ENCODE measurements around the gene SPDYE1. TPM values are rescaled to one million over a fixed set of nuclear protein-coding genes. Genes with fewer than 3 reads are reported as not detected.

Gene SPDYE1
- total RNA-seq, 4 donors from 2014 or later = not detected

DNA sequence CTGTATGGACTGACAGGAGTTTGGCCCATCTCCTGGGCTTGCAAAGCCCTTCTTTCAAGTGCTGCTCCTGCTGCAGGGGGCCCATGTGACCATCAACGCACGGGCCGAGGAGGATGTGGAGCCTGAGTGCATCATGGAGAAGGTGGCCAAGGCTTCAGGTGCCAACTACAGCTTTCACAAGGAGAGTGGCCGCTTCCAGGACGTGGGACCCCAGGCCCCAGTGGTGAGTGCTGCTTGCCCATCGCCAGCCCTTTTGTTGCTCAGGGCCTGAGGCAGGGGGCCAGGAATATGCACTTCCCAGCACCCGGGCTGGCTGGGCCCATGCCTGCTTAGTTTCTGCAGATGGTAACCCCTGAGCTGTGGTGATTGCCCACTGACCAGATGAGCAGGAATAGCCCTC lies 59.0 kb downstream of the SPDYE1 start:
- no peak overlapping the region for H3K4me3 ChIP-seq
- DNase-seq = peak; percentile 11 to 12
- no peak for TF ChIP-seq POLR2A (IDR thresholded peaks at IDR 0.05)
- TF ChIP-seq, protein P1, sequence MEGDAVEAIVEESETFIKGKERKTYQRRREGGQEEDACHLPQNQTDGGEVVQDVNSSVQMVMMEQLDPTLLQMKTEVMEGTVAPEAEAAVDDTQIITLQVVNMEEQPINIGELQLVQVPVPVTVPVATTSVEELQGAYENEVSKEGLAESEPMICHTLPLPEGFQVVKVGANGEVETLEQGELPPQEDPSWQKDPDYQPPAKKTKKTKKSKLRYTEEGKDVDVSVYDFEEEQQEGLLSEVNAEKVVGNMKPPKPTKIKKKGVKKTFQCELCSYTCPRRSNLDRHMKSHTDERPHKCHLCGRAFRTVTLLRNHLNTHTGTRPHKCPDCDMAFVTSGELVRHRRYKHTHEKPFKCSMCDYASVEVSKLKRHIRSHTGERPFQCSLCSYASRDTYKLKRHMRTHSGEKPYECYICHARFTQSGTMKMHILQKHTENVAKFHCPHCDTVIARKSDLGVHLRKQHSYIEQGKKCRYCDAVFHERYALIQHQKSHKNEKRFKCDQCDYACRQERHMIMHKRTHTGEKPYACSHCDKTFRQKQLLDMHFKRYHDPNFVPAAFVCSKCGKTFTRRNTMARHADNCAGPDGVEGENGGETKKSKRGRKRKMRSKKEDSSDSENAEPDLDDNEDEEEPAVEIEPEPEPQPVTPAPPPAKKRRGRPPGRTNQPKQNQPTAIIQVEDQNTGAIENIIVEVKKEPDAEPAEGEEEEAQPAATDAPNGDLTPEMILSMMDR (IDR thresholded peaks at IDR 0.05) = no peak
- H3K4me1 ChIP-seq = no peaks in the 10 kb centered on the region
- H3K9me3 ChIP-seq = no peaks in the 10 kb centered on the region
- intact Hi-C loops (cut with DNase I; ENCODE audit: low total_unique reads) = no loop called here
- no peaks in the 10 kb centered on the region for H3K36me3 ChIP-seq
- H3K27ac ChIP-seq = no peak overlapping the region
- no peaks in the 10 kb centered on the region for H3K27me3 ChIP-seq

DNA sequence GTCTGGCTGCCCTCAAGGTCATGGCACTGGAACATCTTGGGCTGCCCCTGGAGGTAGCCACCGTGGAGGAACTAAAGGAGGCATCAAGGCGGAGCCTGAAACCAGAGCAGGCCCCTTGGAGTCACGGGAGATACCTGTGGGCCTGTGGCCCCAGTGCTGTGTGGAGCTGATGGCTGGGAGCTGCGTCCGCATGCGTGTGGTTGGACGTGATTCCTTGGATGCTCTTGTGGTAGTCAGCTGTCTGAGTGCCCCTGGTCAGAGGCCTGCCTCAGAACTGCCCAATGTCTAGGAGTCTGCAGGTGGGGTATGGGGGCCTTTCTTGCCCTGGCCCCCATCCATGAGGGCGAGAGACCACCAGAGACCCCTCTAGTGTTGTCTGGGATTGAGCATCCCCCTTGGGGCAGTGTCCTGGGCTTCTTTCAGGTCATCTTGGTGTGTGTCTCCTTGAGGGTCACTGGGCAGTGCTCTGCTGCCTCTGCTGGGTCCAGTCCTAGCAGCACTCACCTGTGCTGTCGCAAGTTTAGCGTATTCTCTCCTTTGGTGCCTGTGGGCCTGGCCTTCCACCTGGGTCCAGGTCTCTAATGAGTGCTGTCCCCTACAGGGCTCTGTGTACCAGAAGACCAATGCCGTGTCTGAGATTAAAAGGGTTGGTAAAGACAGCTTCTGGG lies 59.6 kb downstream of the SPDYE1 start:
- Histone ChIP-seq H3K4me3 (no peak overlapping the region), H3K27ac (no peak overlapping the region), H3K36me3 (no peaks in the 10 kb centered on the region), H3K27me3 (no peaks in the 10 kb centered on the region), H3K4me1 (no peaks in the 10 kb centered on the region), H3K9me3 (no peaks in the 10 kb centered on the region)
- TF ChIP-seq POLR2A (IDR thresholded peaks at IDR 0.05) = no peak
- TF ChIP-seq, protein P1 (IDR thresholded peaks at IDR 0.05) = no peak
- intact Hi-C loops (cut with DNase I; ENCODE audit: low total_unique reads) = no loop called here
- DNase-seq = peak; percentile 10 to 11

DNA sequence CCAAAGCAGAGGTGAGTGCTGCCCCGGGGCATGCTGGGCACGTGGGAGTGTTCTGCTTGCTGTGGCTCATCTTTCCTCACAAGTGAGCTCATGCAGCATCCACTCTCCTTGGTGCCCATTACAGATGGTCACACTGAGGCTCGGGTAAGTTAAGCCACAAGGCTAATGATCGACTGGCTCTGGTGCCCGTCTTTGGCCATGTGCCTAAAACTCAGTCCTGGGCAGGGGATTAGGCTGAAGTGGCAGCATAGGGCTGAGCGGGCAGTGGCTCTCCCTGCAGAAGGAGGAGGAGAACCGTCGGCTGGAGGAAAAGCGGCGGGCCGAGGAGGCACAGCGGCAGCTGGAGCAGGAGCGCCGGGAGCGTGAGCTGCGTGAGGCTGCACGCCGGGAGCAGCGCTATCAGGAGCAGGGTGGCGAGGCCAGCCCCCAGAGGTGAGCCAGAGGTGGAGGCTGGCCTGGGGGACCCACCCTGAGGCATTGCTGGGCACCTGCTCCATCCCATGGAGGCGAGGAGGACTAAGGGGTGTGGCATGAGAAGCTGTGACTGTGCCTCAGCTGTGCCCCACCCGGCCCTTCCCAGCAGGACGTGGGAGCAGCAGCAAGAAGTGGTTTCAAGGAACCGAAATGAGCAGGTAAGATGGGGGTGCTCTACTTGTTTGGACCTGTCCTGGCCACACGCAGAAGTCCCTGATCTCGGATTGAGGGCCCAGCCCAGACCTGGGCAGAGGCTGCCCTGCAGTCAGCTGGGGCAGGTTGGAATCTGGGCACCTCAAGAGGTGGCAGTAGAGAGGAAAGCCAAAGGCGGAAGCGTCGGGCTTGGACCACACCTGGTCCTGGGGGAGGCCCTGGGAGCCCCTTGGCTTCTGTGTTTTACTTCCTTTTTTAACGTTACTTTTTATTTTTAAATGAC lies 60.4 kb downstream of the SPDYE1 start:
- Histone ChIP-seq H3K27me3 (no peaks in the 10 kb centered on the region), H3K36me3 (no peaks in the 10 kb centered on the region), H3K4me3 (no peak overlapping the region), H3K9me3 (no peaks in the 10 kb centered on the region), H3K4me1 (no peaks in the 10 kb centered on the region), H3K27ac (no peak overlapping the region)
- TF ChIP-seq POLR2A (IDR thresholded peaks at IDR 0.05) = no peak
- TF ChIP-seq, protein P1 (IDR thresholded peaks at IDR 0.05) = no peak
- peak; percentile 10 to 12 for DNase-seq
- intact Hi-C loops (cut with DNase I; ENCODE audit: low total_unique reads) = no loop called here

DNA sequence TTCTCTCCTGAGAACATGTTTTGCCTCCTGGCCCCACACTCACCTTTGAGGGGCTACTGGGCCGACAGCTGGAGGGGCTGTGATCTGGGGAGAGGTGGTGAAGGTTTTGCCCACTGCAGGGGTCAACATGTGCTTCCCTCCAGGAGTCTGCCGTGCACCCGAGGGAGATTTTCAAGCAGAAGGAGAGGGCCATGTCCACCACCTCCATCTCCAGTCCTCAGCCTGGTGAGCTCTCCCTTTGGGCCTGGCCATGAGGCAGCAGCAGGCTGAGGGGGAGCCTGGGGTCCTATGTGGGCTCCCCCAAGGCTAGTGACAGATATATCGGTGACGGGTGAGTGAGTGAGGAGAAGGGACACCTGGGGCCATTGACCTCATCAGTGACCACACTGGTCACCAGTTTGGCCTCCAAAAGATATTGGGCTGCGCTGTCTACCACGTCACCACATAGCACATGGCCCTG lies 61.1 kb downstream of the SPDYE1 start:
- peak in 1 of 2 donors; percentile 11 for DNase-seq
- no peak for TF ChIP-seq POLR2A (IDR thresholded peaks at IDR 0.05)
- TF ChIP-seq, protein P1 (IDR thresholded peaks at IDR 0.05) = no peak
- H3K4me3 ChIP-seq = no peak overlapping the region
- no peaks in the 10 kb centered on the region for H3K27me3 ChIP-seq
- no peaks in the 10 kb centered on the region for H3K4me1 ChIP-seq
- no peaks in the 10 kb centered on the region for H3K9me3 ChIP-seq
- intact Hi-C loops (cut with DNase I; ENCODE audit: low total_unique reads) = no loop called here
- no peak overlapping the region for H3K27ac ChIP-seq
- H3K36me3 ChIP-seq = no peaks in the 10 kb centered on the region

All from uterus (tissue), 4 donors.